Uterus (tissue), 4 donors: ENCODE results near the gene TMC8. TPM values are rescaled to one million over a fixed set of nuclear protein-coding genes. Genes with fewer than 3 reads are reported as not detected.

Experiments used
- DNase-seq, 2 donors: peaks; one replicate each; pipeline ENCODE4 v3.0.0-alpha.2; 2019 to 2020
- H3K27ac ChIP-seq, 2 donors: fragments of 200-600 bp; sonication (generic); 1 replicate in 1 of 2; 2 replicates in 1 of 2; pipeline ENCODE4 v1.5.1; 2016 to 2018
- H3K27me3 ChIP-seq, 2 donors: fragments of 200-600 bp; sonication (generic); one replicate each; pipeline ENCODE4 v1.5.1; 2018 to 2019; ENCODE audit warnings: control low read depth in 1 of 2
- H3K36me3 ChIP-seq, 2 donors: fragments of 200-600 bp; sonication (generic); one replicate each; pipeline ENCODE4 v1.5.1; 2019; ENCODE audit warnings: control low read depth in 1 of 2
- H3K4me1 ChIP-seq, 2 donors: fragments of 200-600 bp; sonication (generic); one replicate each; pipeline ENCODE4 v1.5.1; 2018 to 2019; ENCODE audit warnings: control low read depth in 1 of 2
- H3K4me3 ChIP-seq, 2 donors: fragments of 200-600 bp; sonication (generic); 1 replicate in 1 of 2; 2 replicates in 1 of 2; pipeline ENCODE4 v1.5.1; 2018 to 2019; ENCODE audit warnings: mild to moderate bottlenecking in 1 of 2
- H3K9me3 ChIP-seq, 2 donors: fragments of 200-600 bp; sonication (generic); one replicate each; pipeline ENCODE4 v1.5.1; 2019; ENCODE audit warnings: control low read depth in 1 of 2
- CTCF ChIP-seq, 4 experiments: fragments of 200-600 bp in 2 of 4; fragments of 450-650 bp in 2 of 4; sonication (generic) in 2 of 4; IDR thresholded peaks; one replicate each; pipeline ENCODE4 v1.5.1; 2016 to 2019; ENCODE audit warnings: antibody characterized with exemption in 4 of 4, mild to moderate bottlenecking in 2 of 4, moderate library complexity in 1 of 4
- POLR2A ChIP-seq, 2 donors: fragments of 450-650 bp; IDR thresholded peaks; one replicate each; pipeline ENCODE4 v1.6.1; 2016; ENCODE audit warnings: antibody characterized with exemption in 2 of 2, mild to moderate bottlenecking in 1 of 2, moderate library complexity in 1 of 2
- intact Hi-C: fragments of 100-400 bp; cut with DNase I; formaldehyde crosslinking; loops from one replicate; pipeline ENCODE4 v1.15.1; 2023; ENCODE audit warnings: low total_unique reads
- total RNA-seq, 4 donors: library from RNA; depleted of rRNA in 3 of 4; stranded (reverse); fragments of >200 nt in 3 of 4; gene quantifications; one replicate each; pipeline versions ENCODE4 v1.1.0 to v1.2.4, GENCODE V29; 2014 to 2023
- donor health status: DM: yes; HTN: yes; CAD: no.

The TMC8 gene
- total RNA-seq, 4 donors from 2014 or later = 0.51 to 20.1 (median 3.1) TPM

DNA sequence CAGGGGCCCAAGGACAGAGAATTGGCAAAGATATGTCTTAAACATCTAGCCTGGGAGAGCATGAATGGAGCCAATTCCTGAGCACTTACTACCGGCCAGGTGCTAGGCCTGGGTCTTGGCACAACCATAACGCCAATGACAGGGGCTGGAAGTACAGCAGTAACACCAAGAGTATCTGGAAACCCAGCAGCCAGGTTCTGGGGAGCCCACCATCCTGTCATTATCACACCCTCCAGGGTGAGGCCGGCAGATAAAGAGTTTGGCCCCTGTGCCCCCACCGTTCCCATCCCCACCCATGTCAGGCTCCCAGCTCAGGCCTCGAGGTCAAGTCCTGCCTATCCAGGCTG is 508 bp upstream of the TMC8 start:
- H3K4me1 ChIP-seq = peaks cover 0 to 18% of the 10 kb centered on the region in 2 donors
- H3K36me3 ChIP-seq = no peaks in the 10 kb centered on the region
- no peak overlapping the region for H3K4me3 ChIP-seq
- peaks cover 0 to 10% of the 10 kb centered on the region in 2 donors for H3K27me3 ChIP-seq
- TF ChIP-seq CTCF (IDR thresholded peaks at IDR 0.05) (no peak), POLR2A (IDR thresholded peaks at IDR 0.05) (no peak)
- DNase-seq = no peak
- intact Hi-C loops = no loop called here
- H3K9me3 ChIP-seq = no peaks in the 10 kb centered on the region
- no peak overlapping the region for H3K27ac ChIP-seq

GRCh38 chr17:78131172-78132083 is 857 bp downstream of the TMC8 start:
- Histone ChIP-seq H3K27me3 (peaks cover 0 to 10% of the 10 kb centered on the region in 2 donors), H3K27ac (no peak overlapping the region), H3K4me1 (peaks cover 0 to 18% of the 10 kb centered on the region in 2 donors), H3K36me3 (no peaks in the 10 kb centered on the region), H3K9me3 (no peaks in the 10 kb centered on the region), H3K4me3 (no peak overlapping the region)
- TF ChIP-seq POLR2A (IDR thresholded peaks at IDR 0.05) (no peak), CTCF (IDR thresholded peaks at IDR 0.05) (no peak)
- intact Hi-C loops = no loop called here
- DNase-seq = no peak

- no peak overlapping the region for H3K27ac ChIP-seq
- intact Hi-C loops = no loop called here
- no peaks in the 10 kb centered on the region for H3K9me3 ChIP-seq
- TF ChIP-seq CTCF (IDR thresholded peaks at IDR 0.05) = no peak
- no peak overlapping the region for H3K4me3 ChIP-seq
- H3K4me1 ChIP-seq = peaks cover 0 to 17% of the 10 kb centered on the region in 2 donors
- DNase-seq = no peak
- no peaks in the 10 kb centered on the region for H3K36me3 ChIP-seq
- peaks cover 0 to 10% of the 10 kb centered on the region in 2 donors for H3K27me3 ChIP-seq
These were observed 1.6 kb downstream of the TMC8 start for GRCh38 chr17:78132084-78132676.

DNA sequence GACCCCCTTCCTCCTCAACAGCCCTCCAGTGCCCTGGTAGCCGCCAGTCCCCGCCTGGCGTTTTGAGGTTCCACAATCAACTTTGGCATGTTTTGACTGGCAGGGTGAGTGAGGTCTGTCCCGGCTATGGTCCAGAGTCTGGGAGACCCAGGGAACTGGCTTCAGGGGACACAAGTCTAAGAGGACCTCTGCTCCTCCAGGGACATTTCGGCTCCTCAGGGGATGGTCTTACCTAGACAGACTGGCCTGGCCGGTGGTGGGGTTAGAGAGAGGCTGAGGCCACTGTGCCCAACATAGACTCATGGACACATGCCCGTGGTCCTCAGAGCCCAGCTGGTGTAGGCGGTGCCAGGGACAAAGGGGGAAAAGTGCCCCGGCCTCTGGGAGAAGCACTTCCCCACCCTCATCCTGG is 2.2 kb downstream of the TMC8 start:
- H3K4me3 ChIP-seq = no peak overlapping the region
- no peaks in the 10 kb centered on the region for H3K9me3 ChIP-seq
- peaks cover 0 to 11% of the 10 kb centered on the region in 2 donors for H3K4me1 ChIP-seq
- DNase-seq = no peak
- no peak overlapping the region for H3K27ac ChIP-seq
- no peaks in the 10 kb centered on the region for H3K36me3 ChIP-seq
- intact Hi-C loops = no loop called here
- TF ChIP-seq POLR2A (IDR thresholded peaks at IDR 0.05) = no peak
- TF ChIP-seq CTCF (IDR thresholded peaks at IDR 0.05) = no peak
- peaks cover 0 to 8% of the 10 kb centered on the region in 2 donors for H3K27me3 ChIP-seq
